ENCODE data around the gene SLC13A2. TPM values are rescaled to one million over a fixed set of nuclear protein-coding genes. Genes with fewer than 3 reads are reported as not detected.

SLC13A2 gene
- total RNA-seq, 1 experiment from 2014 or later, result not detected

GRCh38 chr17:28534740-28535375, 61.4 kb downstream of the SLC13A2 start:
- WGBS (ENCODE audit: extremely low coverage, insufficient read length, low lambda C conversion rate), result no CpG with 5 or more reads among the region's 11 CpGs
- no peak for TF ChIP-seq CTCF (conservative IDR thresholded peaks at IDR 0.05)
- Histone ChIP-seq H4K8ac (replicated peaks; ENCODE audit: insufficient read length, low read depth, low read length) (no peak overlapping the region), H3K9ac (ENCODE audit: extremely low read depth, insufficient read length, low read length) (no peak overlapping the region), H3K14ac (ENCODE audit: insufficient read depth, low read length) (no peak overlapping the region), H3K56ac (ENCODE audit: insufficient read length, low read depth, low read length) (no peak overlapping the region), H2BK120ac (ENCODE audit: low read depth, low read length, poor library complexity, severe bottlenecking) (no peak overlapping the region), H4K20me1 (ENCODE audit: control insufficient read depth, insufficient read depth, insufficient read length) (no peaks in the 10 kb centered on the region), H3K18ac (ENCODE audit: insufficient read length, low read depth, low read length) (no peak overlapping the region), H3K23me2 (ENCODE audit: insufficient read length, low read depth, low read length, poor library complexity, severe bottlenecking) (no peaks in the 10 kb centered on the region), H2AFZ (ENCODE audit: low read length) (no peak overlapping the region), H3K4me2 (ENCODE audit: insufficient read depth, insufficient read length, low read length) (no peak overlapping the region), H3K4me1 (ENCODE audit: insufficient read depth, low read length) (no peaks in the 10 kb centered on the region), H2BK5ac (ENCODE audit: insufficient read length, low read length) (no peak overlapping the region), H2BK20ac (ENCODE audit: low read depth, low read length, poor library complexity, severe bottlenecking) (no peak overlapping the region), H3K4ac (ENCODE audit: low read depth, low read length) (no peak overlapping the region), H3K79me1 (ENCODE audit: insufficient read depth, low read depth, low read length, poor library complexity, severe bottlenecking) (no peaks in the 10 kb centered on the region), H4K91ac (ENCODE audit: insufficient read length, low read depth, low read length) (no peak overlapping the region), H3T11ph (ENCODE audit: low read length) (no peak overlapping the region), H4K5ac (ENCODE audit: insufficient read length, low read depth, low read length) (no peak overlapping the region), H3K9me3 (ENCODE audit: control insufficient read depth, low read depth, low read length) (no peaks in the 10 kb centered on the region), H3K23ac (ENCODE audit: insufficient read length, low read depth, low read length) (no peak overlapping the region), H3K27me3 (ENCODE audit: insufficient read depth, low read length) (no peaks in the 10 kb centered on the region), H2BK12ac (ENCODE audit: insufficient read length, low read depth, low read length) (no peak overlapping the region), H3K79me2 (ENCODE audit: insufficient read depth, low read length) (no peaks in the 10 kb centered on the region), H2BK15ac (ENCODE audit: low read depth, low read length) (no peak overlapping the region), H3K27ac (ENCODE audit: insufficient read length, low read depth, low read length) (no peak overlapping the region), H2AK5ac (ENCODE audit: insufficient read length, low read length) (no peak overlapping the region)
- no peak overlapping the region; a peak in 1 of 7 replicates for H3K27ac Mint-ChIP-seq
- no peak overlapping the region for H3K4me3 Mint-ChIP-seq
- H3K4me1 Mint-ChIP-seq, result peaks cover 0 to 21% of the 10 kb centered on the region in 2 experiments; a peak in 2 of 4 replicates
- peaks cover 12% of the 10 kb centered on the region for H3K27me3 Mint-ChIP-seq (ENCODE audit: low read depth)
- no peak for DNase-seq
- no peaks in the 10 kb centered on the region for H3K9me3 Mint-ChIP-seq
- H3K36me3 Mint-ChIP-seq (ENCODE audit: insufficient read depth in 1 of 3, low read depth in 3 of 3), result no peaks in the 10 kb centered on the region
